HG02798 (cell line): ENCODE measurements around the gene TBC1D2B.
"Not testable (repeated sequence)": the region's sequence is repeated elsewhere in the genome, so short reads cannot be mapped to it uniquely, and the experiment has no call there.

Source experiments
- ATAC-seq: cut with Tn5 transposase; IDR thresholded peaks from one replicate; pipeline ENCODE4 v1.9.1; 2021; ENCODE audit warnings: mild to moderate bottlenecking; ENCODE audit not compliant: unreplicated experiment, poor library complexity

TBC1D2B gene

GRCh38 chr15:77959432-77959879, 118.1 kb downstream of the TBC1D2B start:
- peak; percentile 89 for ATAC-seq

GRCh38 chr15:77958716-77959431, 118.6 kb downstream of the TBC1D2B start:
- not testable (repeated sequence) for ATAC-seq

GRCh38 chr15:77958021-77958420, 119.5 kb downstream of the TBC1D2B start:
- not testable (repeated sequence) for ATAC-seq

- ATAC-seq = peak; percentile 41
Measured at GRCh38 chr15:77953926-77954325, 123.6 kb downstream of the TBC1D2B start.

- ATAC-seq = not testable (repeated sequence)
Measured at GRCh38 chr15:77952928-77953446, 124.5 kb downstream of the TBC1D2B start.

- ATAC-seq = not testable (repeated sequence)
Measured at GRCh38 chr15:77951105-77951786, 126.3 kb downstream of the TBC1D2B start.

GRCh38 chr15:77950470-77950869, 127.0 kb downstream of the TBC1D2B start:
- not testable (repeated sequence) for ATAC-seq

GRCh38 chr15:77945566-77945965, 131.9 kb downstream of the TBC1D2B start:
- no peak for ATAC-seq
